Activated CD4-positive, alpha-beta T cell treated with anti-CD3 and anti-CD28 coated beads, Interleukin-2, amount 10 ng/mL, durations not matched to agents 7 days and 5 days (primary cell): ENCODE measurements around the gene CDH4. TPM values are rescaled to one million over a fixed set of nuclear protein-coding genes. Genes with fewer than 3 reads are reported as not detected.
"Not testable (repeated sequence)": the region's sequence is repeated elsewhere in the genome, so short reads cannot be mapped to it uniquely, and the experiment has no call there.

Source experiments
- CTCF ChIA-PET: fragments of 350-600 bp; sonication (Branson Sonifier 250); formaldehyde crosslinking; loops from one replicate; lab custom pipeline; 2021; ENCODE audit warnings: antibody characterized with exemption; lab: Charles Lee
- POLR2A ChIA-PET: fragments of 350-600 bp; sonication (Branson Sonifier 250); formaldehyde crosslinking; loops from one replicate; lab custom pipeline; 2021; ENCODE audit warnings: antibody characterized with exemption; lab: Charles Lee
- DNase-seq: peaks from one replicate; pipeline ENCODE4 v3.0.0-alpha.2; 2020
- H3K27ac Mint-ChIP-seq: one replicate; pipeline ENCODE4 v1.8.0; 2021; ENCODE audit warnings: mild to moderate bottlenecking, moderate library complexity, mixed read lengths
- H3K27me3 Mint-ChIP-seq: one replicate; pipeline ENCODE4 v1.8.0; 2021; ENCODE audit warnings: mixed read lengths
- H3K36me3 Mint-ChIP-seq: one replicate; pipeline ENCODE4 v1.8.0; 2021; ENCODE audit warnings: low read depth, mixed read lengths
- H3K4me1 Mint-ChIP-seq: one replicate; pipeline ENCODE4 v1.8.0; 2021; ENCODE audit warnings: mixed read lengths
- H3K4me3 Mint-ChIP-seq: one replicate; pipeline ENCODE4 v1.8.0; 2021; ENCODE audit warnings: mild to moderate bottlenecking, moderate library complexity, mixed read lengths
- H3K9me3 Mint-ChIP-seq: one replicate; pipeline ENCODE4 v1.8.0; 2021; ENCODE audit warnings: mixed read lengths
- total RNA-seq, 2 experiments: library from RNA; stranded (reverse); gene quantifications; one replicate each; pipeline ENCODE4 v1.2.3, GENCODE V29; 2021

The CDH4 gene
- total RNA-seq, 2 experiments from 2014 or later = not detected

GRCh38 chr20:61424011-61424627 lies 172.1 kb downstream of the CDH4 start:
- H3K4me1 Mint-ChIP-seq = no peaks in the 10 kb centered on the region
- no peak overlapping the region for H3K4me3 Mint-ChIP-seq
- DNase-seq = no peak
- no peaks in the 10 kb centered on the region for H3K27me3 Mint-ChIP-seq
- no peaks in the 10 kb centered on the region for H3K36me3 Mint-ChIP-seq
- no peaks in the 10 kb centered on the region for H3K9me3 Mint-ChIP-seq
- ChIA-PET POLR2A (no interaction called here), CTCF (no interaction called here)
- H3K27ac Mint-ChIP-seq = no peak overlapping the region

- CTCF ChIA-PET = no interaction called here
- H3K36me3 Mint-ChIP-seq = no peaks in the 10 kb centered on the region
Measured at GRCh38 chr20:61424628-61425420, 172.8 kb downstream of the CDH4 start.

GRCh38 chr20:61425541-61425991 lies 173.5 kb downstream of the CDH4 start:
- H3K9me3 Mint-ChIP-seq, H3K27ac Mint-ChIP-seq: not testable (repeated sequence)

More at GRCh38 chr20:61424628-61425420, 172.8 kb downstream of the CDH4 start:
- no peak overlapping the region for H3K27ac Mint-ChIP-seq
- no peaks in the 10 kb centered on the region for H3K9me3 Mint-ChIP-seq
- H3K4me3 Mint-ChIP-seq = no peak overlapping the region
- DNase-seq = no peak
- POLR2A ChIA-PET = no interaction called here
- no peaks in the 10 kb centered on the region for H3K4me1 Mint-ChIP-seq
- H3K27me3 Mint-ChIP-seq = no peaks in the 10 kb centered on the region

GRCh38 chr20:61426352-61426751 lies 174.3 kb downstream of the CDH4 start:
- Mint-ChIP-seq H3K4me1 (no peaks in the 10 kb centered on the region), H3K27me3 (no peaks in the 10 kb centered on the region), H3K4me3 (no peak overlapping the region), H3K36me3 (no peaks in the 10 kb centered on the region), H3K9me3 (no peaks in the 10 kb centered on the region), H3K27ac (no peak overlapping the region)
- ChIA-PET CTCF (no interaction called here), POLR2A (no interaction called here)
- no peak for DNase-seq

More at GRCh38 chr20:61425541-61425991, 173.5 kb downstream of the CDH4 start:
- DNase-seq, H3K4me1 Mint-ChIP-seq, CTCF ChIA-PET, POLR2A ChIA-PET, H3K4me3 Mint-ChIP-seq, H3K36me3 Mint-ChIP-seq, H3K27me3 Mint-ChIP-seq: not testable (repeated sequence)

GRCh38 chr20:61429458-61430227 lies 177.6 kb downstream of the CDH4 start:
- H3K36me3 Mint-ChIP-seq = no peaks in the 10 kb centered on the region
- peaks cover 4% of the 10 kb centered on the region for H3K9me3 Mint-ChIP-seq
- CTCF ChIA-PET = no interaction called here
- no peak overlapping the region for H3K27ac Mint-ChIP-seq
- DNase-seq = no peak
- no peaks in the 10 kb centered on the region for H3K4me1 Mint-ChIP-seq
- POLR2A ChIA-PET = no interaction called here
- H3K4me3 Mint-ChIP-seq = no peak overlapping the region
- H3K27me3 Mint-ChIP-seq = no peaks in the 10 kb centered on the region

- DNase-seq = no peak
- H3K9me3 Mint-ChIP-seq = peaks cover 4% of the 10 kb centered on the region
- H3K4me1 Mint-ChIP-seq = no peaks in the 10 kb centered on the region
- H3K36me3 Mint-ChIP-seq = no peaks in the 10 kb centered on the region
- no peaks in the 10 kb centered on the region for H3K27me3 Mint-ChIP-seq
- ChIA-PET CTCF (no interaction called here), POLR2A (no interaction called here)
- no peak overlapping the region for H3K27ac Mint-ChIP-seq
- no peak overlapping the region for H3K4me3 Mint-ChIP-seq
Measured at GRCh38 chr20:61430228-61430624, 178.2 kb downstream of the CDH4 start.

- CTCF ChIA-PET = no interaction called here
- Mint-ChIP-seq H3K27ac (no peak overlapping the region), H3K36me3 (no peaks in the 10 kb centered on the region), H3K4me1 (no peaks in the 10 kb centered on the region), H3K27me3 (no peaks in the 10 kb centered on the region), H3K4me3 (no peak overlapping the region), H3K9me3 (peaks cover 7% of the 10 kb centered on the region)
- POLR2A ChIA-PET = no interaction called here
- no peak for DNase-seq
Measured at GRCh38 chr20:61433176-61433575, 181.1 kb downstream of the CDH4 start.

- ChIA-PET POLR2A (no interaction called here), CTCF (no interaction called here)
- Mint-ChIP-seq H3K9me3 (peaks cover 7% of the 10 kb centered on the region), H3K4me3 (no peak overlapping the region), H3K27me3 (no peaks in the 10 kb centered on the region), H3K27ac (no peak overlapping the region), H3K4me1 (no peaks in the 10 kb centered on the region), H3K36me3 (no peaks in the 10 kb centered on the region)
- DNase-seq = no peak
Measured at GRCh38 chr20:61433816-61434215, 181.8 kb downstream of the CDH4 start.

- ChIA-PET POLR2A (no interaction called here), CTCF (no interaction called here)
- Mint-ChIP-seq H3K27me3 (no peaks in the 10 kb centered on the region), H3K9me3 (peaks cover 7% of the 10 kb centered on the region), H3K36me3 (no peaks in the 10 kb centered on the region), H3K27ac (no peak overlapping the region), H3K4me1 (no peaks in the 10 kb centered on the region), H3K4me3 (no peak overlapping the region)
- no peak for DNase-seq
Measured at GRCh38 chr20:61434341-61434781, 182.3 kb downstream of the CDH4 start.

- CTCF ChIA-PET = no interaction called here
- H3K4me1 Mint-ChIP-seq = no peaks in the 10 kb centered on the region
- POLR2A ChIA-PET = no interaction called here
Measured at GRCh38 chr20:61435184-61435822, 183.2 kb downstream of the CDH4 start.

GRCh38 chr20:61435823-61436220 lies 183.8 kb downstream of the CDH4 start:
- peaks cover 7% of the 10 kb centered on the region for H3K9me3 Mint-ChIP-seq
- H3K4me3 Mint-ChIP-seq = no peak overlapping the region
- no peaks in the 10 kb centered on the region for H3K27me3 Mint-ChIP-seq
- H3K27ac Mint-ChIP-seq = no peak overlapping the region
- H3K4me1 Mint-ChIP-seq = no peaks in the 10 kb centered on the region
- H3K36me3 Mint-ChIP-seq = no peaks in the 10 kb centered on the region
- CTCF ChIA-PET = no interaction called here
- no peak for DNase-seq
- POLR2A ChIA-PET = no interaction called here

More at GRCh38 chr20:61435184-61435822, 183.2 kb downstream of the CDH4 start:
- Mint-ChIP-seq H3K27ac (no peak overlapping the region), H3K36me3 (no peaks in the 10 kb centered on the region), H3K4me3 (no peak overlapping the region), H3K27me3 (no peaks in the 10 kb centered on the region), H3K9me3 (peaks cover 7% of the 10 kb centered on the region)
- DNase-seq = no peak

- Mint-ChIP-seq H3K27me3 (no peaks in the 10 kb centered on the region), H3K4me1 (no peaks in the 10 kb centered on the region), H3K27ac (no peak overlapping the region), H3K36me3 (no peaks in the 10 kb centered on the region), H3K4me3 (no peak overlapping the region), H3K9me3 (peaks cover 7% of the 10 kb centered on the region)
- ChIA-PET POLR2A (no interaction called here), CTCF (no interaction called here)
- DNase-seq = no peak
Measured at GRCh38 chr20:61436283-61436666, 184.2 kb downstream of the CDH4 start.
